Stimulated activated naive CD8-positive, alpha-beta T cell treated with anti-CD3 and anti-CD28 coated beads, Interleukin-15, Interleukin-2, amounts not matched to agents 100 U/mL and 50 U/mL, for 24 hours (primary cell): ENCODE results near the gene BLOC1S4.
"Not testable (repeated sequence)": the region's sequence is repeated elsewhere in the genome, so short reads cannot be mapped to it uniquely, and the experiment has no call there.

Experiments used
- ATAC-seq: fragments of 150-1000 bp; cut with Tn5 transposase; one replicate; pipeline ENCODE4 v1.10.0; 2021
- DNase-seq: peaks from one replicate; pipeline ENCODE4 v3.0.0; 2021

The BLOC1S4 gene

GRCh38 chr4:6742507-6742906 lies 26.5 kb downstream of the BLOC1S4 start:
- no peak for ATAC-seq
- DNase-seq = no peak

DNA sequence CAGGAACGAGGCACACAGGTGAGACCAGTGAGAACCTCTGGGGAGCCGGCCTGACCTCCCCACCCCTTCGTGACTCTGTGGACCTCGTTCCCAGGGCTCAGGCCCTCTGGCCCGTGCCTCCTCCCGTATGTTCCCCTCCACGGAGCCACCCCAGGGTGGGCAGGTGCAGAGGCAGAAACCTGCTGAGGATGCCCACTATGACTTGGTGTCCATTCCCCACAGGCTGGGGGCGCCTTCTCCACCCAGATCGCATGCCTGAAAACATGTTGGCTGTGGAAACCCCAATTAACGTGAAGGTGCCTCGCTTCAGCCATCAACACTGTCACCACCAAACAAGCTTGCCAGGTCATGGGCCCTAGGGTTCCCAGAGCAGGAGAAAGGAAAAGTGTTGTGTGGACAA lies 27.0 kb downstream of the BLOC1S4 start:
- DNase-seq = no peak
- ATAC-seq = no peak

DNA sequence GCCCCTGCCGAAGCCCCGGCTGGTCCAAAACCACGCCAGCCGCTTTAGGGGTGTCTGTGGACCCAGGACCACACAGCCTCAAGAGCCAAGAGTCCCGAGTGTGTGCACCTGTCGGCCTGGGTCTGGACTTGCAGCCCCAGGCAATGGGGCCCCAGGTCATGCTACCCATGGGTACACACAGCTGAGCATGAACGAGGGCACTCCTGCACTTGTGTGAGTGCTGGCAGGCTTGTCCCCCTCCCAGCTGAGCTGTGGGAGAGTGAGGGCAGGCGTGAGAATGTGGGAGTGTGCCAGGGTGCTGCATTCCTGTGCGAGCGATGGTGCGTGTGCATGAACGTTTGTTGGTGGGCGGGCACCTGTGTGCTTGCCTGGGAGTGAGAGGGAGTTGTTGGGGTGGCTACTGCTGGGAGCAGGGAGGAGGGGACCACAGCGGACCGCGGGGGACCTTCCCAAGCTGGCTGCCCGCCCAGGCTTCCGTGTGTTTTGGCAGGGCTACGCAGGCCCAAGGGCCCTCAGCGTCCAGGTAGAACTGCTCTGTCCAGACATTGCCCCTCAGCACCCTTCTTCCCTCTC lies 30.8 kb downstream of the BLOC1S4 start:
- ATAC-seq (no peak), DNase-seq (no peak)

- DNase-seq = no peak
- ATAC-seq = no peak
Observed at GRCh38 chr4:6747294-6748051, 31.5 kb downstream of the BLOC1S4 start.

DNA sequence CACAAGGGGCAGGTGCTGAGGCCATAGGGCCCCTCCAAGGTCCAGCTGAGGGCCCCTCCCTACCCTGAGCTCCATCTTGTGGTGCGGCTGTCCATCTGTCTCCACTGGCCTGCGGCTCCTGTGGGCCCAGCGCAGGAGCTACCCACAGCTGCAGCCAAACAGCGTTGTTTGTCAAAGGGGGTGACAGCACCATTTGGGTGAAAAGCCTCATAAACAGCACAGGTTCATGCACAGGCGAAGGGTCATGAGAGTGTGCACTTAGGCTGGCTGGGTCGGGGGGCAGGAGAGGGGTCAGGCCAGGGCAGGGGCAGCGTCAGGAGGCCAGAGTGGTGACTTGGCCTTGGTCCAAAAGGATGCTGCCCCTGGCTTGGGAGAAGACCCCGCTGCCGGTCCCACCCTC lies 32.3 kb downstream of the BLOC1S4 start:
- ATAC-seq = no peak
- no peak for DNase-seq

DNA sequence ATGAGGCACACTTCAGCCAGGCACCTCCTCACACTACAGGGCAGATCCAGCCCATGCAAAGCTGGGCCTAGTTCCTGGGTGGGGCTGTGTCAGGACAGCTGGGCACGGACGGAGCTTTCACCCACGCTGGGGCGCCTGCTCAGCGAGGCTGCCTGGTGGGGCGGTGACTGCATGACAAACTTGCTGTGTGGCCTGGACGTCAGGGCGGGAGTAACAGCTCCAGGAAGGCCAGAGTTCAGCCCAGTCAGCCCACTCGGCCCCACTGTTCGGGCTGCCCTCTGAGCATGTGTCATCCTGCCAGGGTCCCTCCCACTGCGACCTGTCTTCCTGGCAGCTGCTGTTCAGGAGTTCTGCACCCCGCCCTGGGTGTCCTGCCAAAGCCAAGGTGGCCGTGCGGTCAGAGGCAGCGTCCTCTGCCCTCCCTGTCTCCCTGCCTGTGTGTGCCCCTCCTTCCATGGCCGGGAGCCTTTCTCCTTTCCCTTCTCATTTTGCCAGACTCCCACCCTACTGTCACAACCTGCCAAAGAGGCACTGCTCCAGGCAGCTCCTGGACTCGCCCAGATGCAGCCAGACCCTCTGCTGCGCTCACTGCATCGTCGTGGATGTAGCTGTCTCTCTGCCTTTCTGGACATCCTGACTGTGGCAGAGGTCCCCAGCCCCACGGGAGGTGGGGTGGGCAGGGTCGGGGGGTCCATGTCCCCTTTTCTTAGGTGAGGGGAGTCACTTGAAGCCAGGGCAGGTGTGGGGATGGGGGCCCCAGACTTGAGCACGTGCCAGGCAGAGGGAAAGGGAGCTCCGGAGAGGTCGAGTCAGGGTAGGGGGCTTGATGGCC lies 33.6 kb downstream of the BLOC1S4 start:
- ATAC-seq = no peak
- DNase-seq = no peak

DNA sequence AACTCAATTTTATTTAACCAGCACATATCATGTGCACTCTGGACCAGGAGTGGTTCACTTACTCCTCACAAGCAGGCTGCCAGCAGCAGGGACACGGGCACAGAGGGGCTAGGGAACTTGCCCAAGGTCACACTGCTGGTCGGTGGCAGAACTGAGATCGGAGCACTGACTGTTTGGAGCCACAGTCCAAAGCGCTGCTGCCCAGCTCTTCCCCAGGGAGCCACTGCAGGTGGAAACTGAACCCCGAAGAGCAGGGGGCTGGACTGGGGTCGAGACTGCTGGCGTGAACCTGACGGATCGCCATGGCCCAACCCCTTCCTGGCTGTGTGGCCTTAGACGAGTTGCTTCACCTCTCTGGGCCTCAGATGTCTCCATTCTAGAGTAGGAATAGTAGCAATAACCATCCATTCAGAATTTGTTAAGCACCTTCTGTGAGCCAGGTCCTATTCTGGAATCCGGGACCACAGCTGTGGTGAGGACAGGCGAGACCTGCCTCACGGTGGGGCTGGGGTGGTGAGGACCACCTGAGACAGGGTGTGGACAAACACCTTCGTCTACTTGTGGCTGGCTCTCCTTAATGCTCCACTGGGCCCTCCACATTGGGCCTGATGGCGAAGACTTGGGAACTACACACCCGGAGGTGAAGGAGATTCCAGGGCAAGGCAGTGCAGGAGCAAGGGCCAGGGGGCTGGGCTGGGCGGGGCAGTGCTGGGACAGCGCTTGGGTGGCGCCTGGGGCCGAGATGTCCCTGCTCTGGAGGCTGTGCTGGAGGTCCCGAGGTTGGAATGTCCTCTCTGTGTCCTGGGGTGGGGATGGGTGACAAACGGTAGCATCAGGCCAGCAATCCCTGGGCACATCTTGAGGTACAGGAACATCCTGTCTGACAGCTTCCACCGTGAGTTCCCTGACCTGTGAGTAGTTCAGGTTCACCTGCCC lies 34.6 kb downstream of the BLOC1S4 start:
- no peak for ATAC-seq
- no peak for DNase-seq

GRCh38 chr4:6751611-6752485 lies 35.9 kb downstream of the BLOC1S4 start:
- DNase-seq (no peak), ATAC-seq (no peak)

DNA sequence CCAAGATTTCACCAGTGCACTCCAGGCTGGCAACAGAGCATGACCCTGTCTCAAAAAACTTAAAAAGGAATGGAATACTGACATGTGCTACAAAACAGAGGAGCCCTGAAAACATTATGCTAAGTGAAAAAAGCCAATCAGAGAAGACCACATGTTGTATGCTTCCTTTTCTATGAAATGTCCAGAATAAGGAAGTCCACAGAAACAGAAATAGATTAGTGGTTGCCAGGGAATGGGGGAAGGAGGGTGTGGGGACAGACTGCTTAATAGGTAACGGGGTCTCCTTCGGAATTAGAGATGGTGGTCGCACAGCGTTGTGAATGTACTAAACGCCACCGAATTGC lies 36.5 kb downstream of the BLOC1S4 start:
- DNase-seq (no peak), ATAC-seq (no peak)

- ATAC-seq (no peak), DNase-seq (no peak)
Observed at GRCh38 chr4:6753103-6753560, 37.2 kb downstream of the BLOC1S4 start.

DNA sequence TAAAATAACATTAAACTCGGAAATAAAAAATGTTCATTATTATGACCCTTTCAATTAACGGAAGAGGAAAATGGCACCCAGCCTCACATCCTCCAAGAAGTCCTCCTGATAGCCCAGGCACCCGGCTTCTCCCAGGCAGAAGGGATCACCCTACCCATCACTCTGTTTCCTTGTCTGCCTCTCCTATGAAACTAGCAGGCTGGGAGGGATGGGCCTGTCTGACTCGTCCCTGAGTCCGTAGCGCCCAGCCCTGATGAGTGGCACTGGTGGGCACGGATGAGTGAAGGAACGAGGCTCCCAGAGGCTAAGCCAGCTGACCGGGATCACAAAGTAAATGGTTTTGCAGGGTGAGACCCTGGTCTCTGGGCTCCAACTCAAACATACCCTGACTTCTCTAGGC lies 37.9 kb downstream of the BLOC1S4 start:
- DNase-seq (no peak), ATAC-seq (no peak)

GRCh38 chr4:6754481-6755087 lies 38.6 kb downstream of the BLOC1S4 start:
- DNase-seq (no peak), ATAC-seq (no peak)

DNA sequence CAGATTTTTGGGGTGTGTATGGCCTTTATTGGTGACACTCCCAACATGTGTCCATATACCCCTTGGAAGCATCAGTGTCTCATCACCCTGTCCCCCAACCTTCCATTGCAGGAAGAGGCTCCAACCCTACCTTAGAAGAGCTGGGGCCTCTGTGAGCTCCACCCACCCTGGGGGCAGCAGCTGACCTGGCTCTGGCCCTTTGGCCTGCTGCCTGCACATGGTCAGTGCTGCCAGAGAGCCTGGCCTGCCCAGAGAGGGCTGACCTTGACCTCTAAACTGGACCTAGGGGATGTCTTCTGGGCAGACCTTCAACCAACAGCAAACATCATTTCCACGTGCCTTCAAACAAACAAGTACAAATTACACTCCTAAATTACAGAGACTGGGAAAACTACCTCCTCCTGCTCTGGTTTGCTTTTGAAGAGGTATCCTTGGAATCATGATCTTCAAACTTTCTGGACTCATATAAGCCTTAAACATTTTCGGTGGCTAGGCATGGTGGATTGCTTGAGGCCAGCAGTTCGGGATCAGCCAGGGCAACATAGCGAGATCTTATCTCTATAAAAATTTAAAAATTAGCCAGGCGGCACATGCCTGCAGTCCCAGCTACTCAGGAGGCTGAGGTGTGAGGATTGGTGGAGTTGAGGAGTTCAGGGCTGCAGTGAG lies 39.2 kb downstream of the BLOC1S4 start:
- no peak for DNase-seq
- ATAC-seq = no peak

GRCh38 chr4:6756345-6756744 lies 40.4 kb downstream of the BLOC1S4 start:
- ATAC-seq, DNase-seq: not testable (repeated sequence)

DNA sequence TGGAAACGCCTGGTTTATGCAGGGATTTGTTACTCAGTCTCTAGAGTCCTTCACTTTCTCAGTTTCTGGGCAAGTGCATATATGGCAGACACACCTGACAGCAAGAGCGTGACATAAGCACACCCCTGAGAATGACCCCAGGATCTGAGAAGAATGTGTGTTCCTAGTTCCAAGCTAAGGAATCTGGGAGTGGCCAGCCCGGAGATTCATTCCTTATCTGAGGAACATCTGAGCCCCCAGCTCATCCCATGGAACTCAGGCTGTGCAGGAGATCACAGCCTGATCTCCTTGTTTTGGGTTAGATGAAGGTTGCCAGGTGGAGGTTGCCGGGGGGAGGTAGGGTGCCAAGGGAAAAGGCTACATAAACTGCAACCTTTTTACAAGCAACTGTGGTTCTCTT lies 42.8 kb downstream of the BLOC1S4 start:
- DNase-seq (no peak), ATAC-seq (no peak)

DNA sequence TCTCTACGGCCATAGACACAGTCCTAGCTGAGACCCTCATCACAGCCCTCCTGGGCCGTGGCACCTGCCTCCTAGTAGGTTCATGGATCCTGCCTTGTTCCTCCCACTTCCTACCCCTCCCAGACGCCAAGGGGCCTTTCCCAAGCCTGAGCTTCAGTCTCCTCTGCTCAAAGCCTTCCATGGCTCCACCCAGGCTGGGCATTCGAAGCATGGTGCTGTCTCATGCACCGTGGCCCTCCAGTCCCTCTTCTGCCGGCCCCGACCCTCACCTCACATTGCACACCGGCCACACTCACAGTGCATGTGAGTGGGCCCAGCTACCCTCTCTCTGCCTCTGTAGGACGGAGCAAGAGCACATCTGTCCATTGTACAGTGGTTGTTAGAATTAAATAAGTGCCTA lies 44.9 kb downstream of the BLOC1S4 start:
- ATAC-seq (no peak), DNase-seq (no peak)

DNA sequence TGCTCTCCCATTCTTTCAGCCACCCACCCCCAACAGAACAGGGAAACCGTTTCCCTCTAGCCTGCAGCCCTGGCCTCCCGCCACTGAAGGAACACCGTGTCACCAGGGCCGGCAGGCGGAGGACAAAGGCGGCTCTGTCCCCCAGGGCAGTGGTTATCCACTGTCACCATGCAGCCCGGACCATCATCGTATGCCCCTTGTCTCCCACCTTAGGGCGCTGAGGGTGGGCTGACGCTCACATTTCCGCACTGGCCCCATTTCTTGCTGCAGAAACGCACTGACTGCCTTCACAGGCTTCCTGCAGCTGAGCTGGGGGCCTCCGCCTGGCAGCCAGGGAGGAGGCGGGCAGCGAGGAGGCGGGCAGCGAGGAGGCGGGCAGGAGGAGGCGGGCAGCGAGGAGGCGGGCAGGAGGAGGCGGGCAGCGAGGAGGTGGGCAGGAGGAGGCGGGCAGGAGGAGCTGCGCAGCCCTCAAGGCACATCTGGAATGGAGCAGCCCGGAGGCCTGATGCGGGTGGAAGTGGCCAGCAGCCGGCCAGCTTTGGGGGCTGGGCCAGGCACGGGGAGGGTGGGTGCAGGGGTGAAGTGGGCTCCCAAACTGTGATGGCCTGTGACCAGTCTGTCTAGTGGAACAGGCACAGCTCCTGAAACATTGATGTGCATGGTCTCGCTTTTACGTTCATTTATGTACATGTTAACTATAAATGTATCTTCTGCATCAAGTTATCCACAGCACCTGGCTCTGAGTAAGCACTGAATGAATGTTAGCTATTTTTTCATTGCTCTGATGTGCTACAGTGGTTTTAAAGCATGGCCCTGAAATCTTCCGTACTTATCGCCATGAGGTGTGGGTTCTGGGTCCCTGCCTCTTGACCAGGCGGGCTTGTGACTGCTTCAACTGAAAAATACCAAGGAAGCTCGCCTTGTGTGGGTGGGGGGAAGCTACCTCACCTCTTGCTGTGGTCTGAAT lies 46.0 kb downstream of the BLOC1S4 start:
- DNase-seq = peak; percentile 14
- ATAC-seq = peak; percentile 43

DNA sequence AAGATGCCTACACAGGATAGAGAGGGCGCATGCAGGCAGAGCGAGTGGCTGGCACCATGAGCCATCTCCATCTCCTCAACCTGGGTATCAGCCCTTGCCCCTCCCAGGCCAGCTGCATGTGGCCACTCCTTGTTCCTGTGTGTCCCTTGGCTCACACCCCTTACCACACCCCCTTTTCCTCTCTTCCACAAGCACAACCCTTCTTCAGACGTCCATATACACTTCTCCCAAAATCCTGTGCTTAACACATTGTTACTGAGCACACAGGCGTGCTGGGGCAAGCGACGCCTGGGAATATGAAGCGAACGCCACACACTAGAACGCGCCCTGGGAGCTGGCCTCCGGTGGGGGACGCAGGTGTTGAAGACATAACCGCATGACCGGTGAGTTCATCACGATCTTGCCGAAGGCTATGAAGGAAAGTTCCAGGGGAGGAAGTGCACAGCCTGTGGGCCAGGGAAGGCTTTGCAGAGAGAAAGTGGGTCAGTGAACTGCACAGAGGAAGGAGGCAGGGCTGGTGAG lies 47.4 kb downstream of the BLOC1S4 start:
- ATAC-seq (no peak), DNase-seq (no peak)
